ENCODE measurements around the gene AFMID.

- no peak for TF ChIP-seq CTCF (IDR thresholded peaks at IDR 0.05; ENCODE audit: low read length)
- no peak for TF ChIP-seq EZH2phosphoT487 (IDR thresholded peaks at IDR 0.05; ENCODE audit: low read length)
- no peak for TF ChIP-seq EZH2 (optimal IDR thresholded peaks at IDR 0.05; ENCODE audit: low read depth, low read length)
These were observed 27.0 kb downstream of the AFMID start, which contains the start of gene BIRC5 for GRCh38 chr17:78214016-78214705.
